Right lobe of liver (tissue), 4 donors: ENCODE data around the gene DENND4A.

Experiments used
- CTCF ChIP-seq, 4 donors: fragments of 200-600 bp in 3 of 4; fragments of 450-650 bp in 1 of 4; IDR thresholded peaks; one replicate each; pipeline versions ENCODE4 v1.5.1 to v1.8.0; 2016 to 2022; ENCODE audit warnings: antibody characterized with exemption in 4 of 4, mild to moderate bottlenecking in 2 of 4
- POLR2A ChIP-seq: fragments of 450-650 bp; IDR thresholded peaks from one replicate; pipeline ENCODE4 v1.6.1; 2017; ENCODE audit warnings: antibody characterized with exemption, mild to moderate bottlenecking
- donor health status: DM: no; HTN: no; CAD: no.
- donor health status: DM: no; HTN: no; CAD: no.
- donor health status: DM: no; HTN: yes; CAD: no.

GRCh38 chr15:65772930-65773329 is 19.2 kb downstream of the DENND4A start:
- TF ChIP-seq CTCF (IDR thresholded peaks at IDR 0.05), result no peak
- no peak for TF ChIP-seq POLR2A
